NCI-H1048 (cell line): ENCODE results near the gene ACVR1.

Source experiments
- DNase-seq: peaks from one replicate; lab custom pipeline; 2025; lab: John Stamatoyannopoulos, UW

ACVR1 gene

DNA sequence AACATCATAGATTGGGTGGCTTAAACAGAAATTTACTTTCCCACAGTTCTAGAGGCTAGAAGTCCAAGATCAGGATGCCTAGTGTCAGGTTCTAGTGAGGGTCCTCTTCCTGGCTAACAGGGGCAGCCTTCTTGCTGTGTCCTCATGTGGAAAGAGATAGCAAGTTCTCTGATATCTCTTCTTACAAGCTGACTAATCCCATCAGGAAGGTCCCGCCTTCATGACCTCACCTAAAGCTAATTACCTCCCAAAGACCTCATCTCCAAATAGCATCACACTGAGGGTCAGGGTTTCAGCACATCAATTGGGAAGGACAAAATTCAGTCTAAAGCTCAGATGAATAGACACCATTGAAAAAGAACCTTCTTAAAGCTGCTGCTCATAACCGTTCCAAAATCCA, 22.9 kb downstream of the ACVR1 start:
- DNase-seq = no peak

DNA sequence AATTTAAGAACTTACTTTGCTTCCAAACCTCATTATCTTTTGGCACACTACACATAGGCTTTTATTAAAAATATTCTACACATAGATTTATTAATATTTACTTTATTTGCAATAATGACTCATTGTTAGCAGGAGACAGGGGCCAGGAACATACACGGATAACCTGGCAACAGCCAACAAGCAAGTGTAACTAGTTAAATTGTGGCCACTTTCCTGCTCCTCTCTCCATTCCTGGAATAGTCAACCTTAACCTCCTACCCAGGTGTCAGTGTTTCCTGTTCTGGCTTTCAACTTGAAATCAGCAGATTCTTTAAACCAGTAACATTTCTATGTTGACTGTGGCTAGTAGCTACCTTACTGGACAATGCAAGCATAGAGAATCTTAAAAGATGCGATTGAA, 26.5 kb downstream of the ACVR1 start:
- DNase-seq = no peak

DNA sequence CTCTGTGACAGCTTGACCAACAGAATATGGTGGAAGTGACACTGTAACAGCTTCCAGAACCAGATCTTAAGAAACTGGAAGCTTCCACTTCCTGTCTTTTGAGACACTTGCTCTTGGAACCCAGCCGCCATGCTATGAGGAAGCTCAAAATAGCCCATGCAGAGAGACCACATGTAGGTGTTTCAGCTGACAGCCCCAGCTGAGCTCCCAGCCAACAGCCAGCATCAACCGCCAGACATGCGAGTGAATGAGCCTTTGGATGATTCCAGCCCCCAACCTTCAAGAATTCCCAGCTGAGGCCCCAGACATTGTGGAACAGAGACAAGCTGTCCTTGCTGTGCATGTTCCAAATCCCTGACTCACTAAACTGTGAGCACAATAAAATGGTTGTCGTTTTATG, 27.9 kb downstream of the ACVR1 start:
- no peak for DNase-seq

DNA sequence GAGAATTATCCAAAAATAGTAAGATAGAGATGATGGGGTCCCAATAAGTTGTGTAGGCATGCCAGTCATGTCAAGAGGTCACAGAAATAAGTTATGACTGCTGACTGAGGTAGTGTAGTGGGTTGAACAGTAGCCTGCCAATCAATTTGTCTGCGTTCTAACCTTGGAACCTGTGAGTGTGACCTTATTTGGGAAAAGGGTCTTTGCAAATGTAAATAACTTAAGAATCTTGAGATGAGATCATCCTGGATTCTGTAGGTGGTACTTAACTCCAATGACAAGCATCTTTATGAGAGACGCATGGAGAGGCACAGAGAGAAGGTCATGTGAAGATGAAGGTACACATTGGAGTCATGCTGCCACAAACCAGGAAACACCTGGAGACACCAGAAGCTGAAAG, 31.0 kb downstream of the ACVR1 start:
- no peak for DNase-seq

DNA sequence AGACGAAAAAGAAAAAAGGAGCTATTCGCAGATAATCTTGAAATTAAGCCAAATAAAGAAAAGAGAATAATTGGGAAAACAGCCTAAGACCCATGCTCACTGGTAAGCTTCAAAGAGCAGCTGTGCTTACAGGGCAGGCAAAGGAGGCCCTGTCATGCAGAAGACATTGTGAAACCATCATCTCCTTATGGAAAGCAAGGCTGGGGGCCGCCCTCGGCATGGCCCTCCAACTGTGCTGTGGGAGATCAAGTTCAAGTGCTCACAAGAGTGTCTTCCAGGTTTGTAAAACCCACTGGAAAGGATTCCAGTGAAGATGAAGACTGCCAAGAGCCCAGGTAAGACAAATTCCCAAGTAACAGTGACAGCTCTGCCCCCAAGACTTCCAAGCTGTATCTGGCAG, 32.2 kb downstream of the ACVR1 start:
- no peak for DNase-seq

DNA sequence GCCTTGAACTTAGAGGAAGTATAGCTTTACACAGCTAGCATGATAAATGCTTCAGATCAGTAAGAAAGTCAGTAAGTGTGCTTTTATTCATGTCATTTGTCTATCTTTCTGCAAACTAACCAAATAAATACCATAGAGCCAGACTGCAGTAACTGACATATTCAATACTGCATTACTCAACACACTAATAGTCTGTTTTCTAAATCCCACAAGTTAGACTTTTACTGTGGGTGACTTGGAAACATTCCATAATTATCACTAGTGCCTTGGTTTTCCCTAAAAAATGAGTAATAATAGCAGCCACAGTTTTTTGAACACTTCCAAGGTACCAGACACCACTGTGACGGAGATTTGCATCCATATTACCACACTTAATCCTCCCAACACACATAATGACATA, 33.0 kb downstream of the ACVR1 start:
- DNase-seq = no peak

DNA sequence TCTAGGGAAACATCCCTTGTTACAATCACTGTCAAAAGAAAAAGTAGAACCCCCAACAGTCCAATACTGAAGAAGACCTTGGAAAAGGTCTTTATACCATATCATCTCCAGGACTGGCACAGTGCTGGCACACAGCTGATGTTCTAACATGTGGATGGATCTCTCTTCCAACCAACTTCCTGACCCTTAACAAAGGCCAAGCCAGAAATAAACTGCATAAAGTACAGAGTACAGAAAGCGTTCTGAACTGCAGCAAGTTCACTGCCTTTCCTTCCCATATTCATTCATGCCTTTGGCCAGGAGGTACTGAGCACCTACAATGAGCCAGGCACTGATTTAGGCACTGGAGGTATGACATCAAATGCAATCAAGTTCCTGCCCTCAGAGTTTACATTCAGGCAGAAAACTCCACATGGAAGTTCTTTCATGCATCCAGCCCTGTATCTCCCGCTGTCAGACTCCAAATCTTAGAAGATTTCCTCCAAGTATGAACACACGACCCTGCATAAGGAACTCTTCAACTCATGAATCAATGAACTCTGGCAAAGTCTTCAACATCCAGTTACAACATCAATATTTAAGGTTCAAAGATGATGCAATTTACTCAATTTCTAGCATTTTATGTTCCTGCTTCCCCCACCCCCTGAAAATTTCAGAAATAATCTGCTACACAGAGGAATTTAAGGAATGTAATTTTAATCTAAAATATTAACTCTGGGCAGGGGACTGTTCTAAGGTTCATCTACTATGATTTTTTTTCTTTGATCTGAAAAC, 33.8 kb downstream of the ACVR1 start:
- no peak for DNase-seq

DNA sequence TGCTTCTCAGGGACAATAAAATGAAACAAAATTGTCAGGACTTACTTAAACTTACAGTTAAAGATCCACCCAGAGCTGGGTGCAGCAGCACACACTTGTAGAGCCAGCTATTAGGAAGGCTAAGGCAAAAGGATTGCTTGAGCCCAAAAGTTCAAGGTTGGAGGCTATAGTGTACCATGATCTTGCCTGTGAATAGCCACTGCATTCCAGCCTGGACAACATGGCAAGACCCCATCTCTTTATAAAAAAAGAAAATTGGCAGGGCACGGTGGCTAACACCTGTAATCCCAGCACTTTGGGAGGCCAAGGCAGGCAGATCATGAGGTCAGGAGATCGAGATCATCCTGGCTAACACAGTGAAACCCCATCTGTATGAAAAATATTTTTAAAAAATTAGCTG, 34.6 kb downstream of the ACVR1 start:
- no peak for DNase-seq

DNA sequence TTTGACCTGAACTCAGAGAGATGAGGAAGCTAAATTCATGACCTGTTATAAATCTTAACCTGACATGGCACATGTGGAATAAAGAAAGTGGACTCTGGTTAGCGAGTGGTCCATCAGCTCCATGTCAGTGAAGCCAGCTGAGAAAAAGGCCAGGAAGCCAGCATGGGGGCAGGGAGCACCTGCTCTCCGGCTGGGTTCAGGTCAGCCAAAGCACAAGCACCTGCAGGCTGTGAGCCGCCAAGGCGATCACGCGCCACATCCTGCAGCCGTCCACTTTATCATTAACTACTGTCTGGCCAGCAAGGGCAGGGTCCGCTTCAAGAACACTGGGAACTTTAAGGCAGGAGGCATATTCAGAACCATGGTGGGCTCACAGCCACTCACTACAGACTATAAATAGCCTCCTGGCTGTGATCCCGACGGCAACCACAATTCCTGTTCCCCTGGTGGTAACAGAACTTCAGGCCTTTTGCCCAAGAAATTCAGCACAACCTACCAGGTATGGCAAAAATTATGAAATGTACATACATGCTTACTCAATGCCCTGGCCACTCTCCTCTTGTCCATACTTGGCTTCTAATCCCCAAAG, 35.5 kb downstream of the ACVR1 start:
- DNase-seq = no peak

DNA sequence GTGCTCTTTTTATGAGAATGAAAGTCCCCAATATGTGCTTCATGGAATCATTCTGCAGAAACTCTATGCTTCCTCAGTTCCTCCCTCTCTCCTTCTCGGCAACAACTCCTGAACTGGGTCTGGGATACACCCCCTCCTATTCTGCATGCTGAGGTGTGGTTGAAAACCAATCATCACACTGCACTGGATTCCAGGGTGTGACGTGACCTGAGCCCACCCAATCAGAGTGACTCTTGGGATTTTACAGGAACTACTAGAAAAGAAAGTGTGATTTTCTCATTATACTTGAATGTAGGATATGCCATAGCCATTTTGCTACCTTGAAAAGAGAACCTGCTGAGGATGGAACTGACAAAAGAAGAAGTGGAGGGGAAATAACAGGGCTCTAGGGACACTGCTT, 36.3 kb downstream of the ACVR1 start:
- DNase-seq = no peak

DNA sequence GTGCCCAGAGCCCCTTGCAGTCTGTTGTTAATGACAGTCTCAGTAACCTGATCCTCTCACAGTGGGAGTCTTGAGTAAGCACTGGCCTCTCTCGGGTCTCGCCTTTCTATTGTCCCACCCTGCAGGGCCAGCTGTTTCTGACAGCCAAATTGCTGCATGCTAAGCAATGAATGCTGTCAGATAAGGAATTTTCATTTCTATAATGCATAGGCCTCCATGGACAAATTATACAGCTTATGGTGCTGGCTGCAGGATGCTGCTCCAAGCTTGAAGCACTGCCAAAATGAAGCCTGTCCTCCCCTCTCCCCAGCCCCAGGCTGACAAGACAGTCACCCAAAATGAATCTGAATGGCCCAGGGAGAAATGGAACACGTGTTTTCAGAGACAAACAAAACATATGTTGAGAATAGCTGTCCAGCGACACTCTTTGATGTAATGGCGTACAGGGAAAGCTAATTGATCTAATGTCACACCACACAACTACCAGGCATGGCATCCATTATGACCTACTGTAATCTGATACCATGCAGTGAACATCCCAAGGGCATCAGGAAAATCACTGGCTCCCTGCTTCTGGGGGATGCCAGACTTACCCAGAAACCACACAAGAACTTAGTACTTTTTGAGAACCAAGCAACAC, 36.8 kb downstream of the ACVR1 start:
- DNase-seq = no peak

DNA sequence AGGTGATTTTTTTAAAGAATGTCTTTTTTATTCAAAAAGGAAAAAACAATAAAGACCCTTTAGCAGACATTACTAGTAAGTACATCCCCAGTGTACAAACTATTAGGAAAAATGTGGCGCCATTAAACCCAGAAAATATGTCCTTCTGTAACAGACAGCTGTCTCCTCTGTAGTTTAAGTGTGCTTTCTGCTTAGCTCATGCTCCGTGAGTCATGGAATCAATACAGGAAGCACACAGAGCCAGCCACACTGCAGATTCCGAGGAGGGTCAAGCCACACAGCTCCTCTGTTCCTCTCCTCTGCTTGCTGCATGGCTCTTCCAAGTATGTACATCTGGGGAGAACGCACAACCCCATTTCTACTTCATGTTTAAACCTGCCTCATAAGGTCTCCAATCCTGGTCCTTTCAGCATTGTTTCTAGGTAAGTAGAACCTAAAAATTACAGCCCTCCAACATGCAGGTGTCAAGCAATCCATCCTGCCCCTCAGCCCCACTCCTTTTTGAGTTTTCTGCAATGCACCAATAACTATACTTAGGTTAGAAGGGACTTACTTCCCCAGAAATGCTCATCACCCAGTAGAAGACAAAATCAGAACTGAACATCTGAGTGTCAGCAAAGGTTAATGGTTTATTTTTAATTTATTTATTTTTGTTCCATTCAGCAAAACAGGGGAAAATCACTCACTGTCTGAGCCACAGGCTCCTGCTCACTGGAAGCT, 37.5 kb downstream of the ACVR1 start:
- DNase-seq = no peak

DNA sequence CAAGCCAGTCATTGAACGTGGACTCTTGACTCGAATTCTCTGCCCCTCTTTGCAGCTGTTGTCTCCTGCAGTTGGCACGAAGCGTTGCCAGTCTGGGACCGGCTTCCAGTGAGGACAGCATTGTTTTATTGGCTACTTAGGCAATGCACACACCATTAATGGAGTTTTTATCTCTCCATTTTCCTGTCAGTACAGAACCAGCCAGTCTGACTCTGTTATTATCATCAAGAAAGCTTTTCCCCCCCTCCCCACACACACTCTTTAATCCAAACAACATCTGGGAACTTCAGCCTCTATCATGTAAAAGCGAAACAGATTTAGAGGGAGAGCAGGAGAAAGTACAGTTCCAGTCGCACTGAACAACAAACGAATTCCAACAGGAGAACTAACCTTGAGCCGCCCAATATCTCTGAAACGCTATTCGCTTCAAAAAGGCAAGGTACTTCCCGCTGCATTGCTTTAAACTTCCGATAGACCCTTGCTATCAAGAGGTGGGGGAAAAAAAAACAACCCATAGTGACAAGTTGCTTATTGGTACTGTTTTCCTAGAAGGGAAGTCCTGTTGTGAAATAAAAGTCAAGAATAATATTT, 38.2 kb downstream of the ACVR1 start:
- no peak for DNase-seq

DNA sequence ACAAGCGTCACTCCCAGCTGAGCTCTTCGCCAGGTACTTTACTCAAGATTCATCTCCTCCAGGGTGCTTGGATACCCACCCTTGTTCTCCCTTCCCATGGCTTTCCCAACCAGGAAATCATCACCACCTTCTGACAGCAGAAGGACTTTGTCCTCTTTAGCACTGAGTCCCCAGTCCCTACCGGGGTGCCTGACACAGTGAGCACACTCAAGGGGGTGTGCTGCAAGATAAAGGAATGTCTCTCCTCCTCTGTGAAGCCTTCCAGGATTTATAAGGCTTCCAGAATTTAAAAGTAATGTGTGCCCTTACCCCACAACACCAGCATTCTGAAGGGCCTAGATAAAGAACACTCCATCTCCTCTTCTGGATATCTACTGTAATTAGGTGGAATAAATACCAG, 39.6 kb downstream of the ACVR1 start:
- no peak for DNase-seq

DNA sequence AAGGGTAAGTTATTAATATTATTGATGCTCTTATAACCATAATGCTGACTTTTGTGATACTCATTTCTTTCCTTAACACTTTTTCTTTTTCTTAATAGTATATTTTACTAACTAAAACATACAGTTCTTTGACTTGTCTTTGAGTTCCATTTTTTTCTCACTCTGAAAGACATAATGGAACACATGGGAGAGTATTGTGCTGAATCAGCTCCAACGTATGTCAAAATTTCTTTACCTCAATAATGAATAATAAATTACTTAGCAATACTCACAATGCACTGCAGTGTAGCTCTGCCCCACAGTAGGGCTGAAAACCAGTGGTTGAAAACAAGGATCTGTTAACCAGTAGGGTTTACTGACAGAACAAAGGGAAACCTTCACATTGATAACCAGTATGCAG, 40.7 kb downstream of the ACVR1 start:
- no peak for DNase-seq

DNA sequence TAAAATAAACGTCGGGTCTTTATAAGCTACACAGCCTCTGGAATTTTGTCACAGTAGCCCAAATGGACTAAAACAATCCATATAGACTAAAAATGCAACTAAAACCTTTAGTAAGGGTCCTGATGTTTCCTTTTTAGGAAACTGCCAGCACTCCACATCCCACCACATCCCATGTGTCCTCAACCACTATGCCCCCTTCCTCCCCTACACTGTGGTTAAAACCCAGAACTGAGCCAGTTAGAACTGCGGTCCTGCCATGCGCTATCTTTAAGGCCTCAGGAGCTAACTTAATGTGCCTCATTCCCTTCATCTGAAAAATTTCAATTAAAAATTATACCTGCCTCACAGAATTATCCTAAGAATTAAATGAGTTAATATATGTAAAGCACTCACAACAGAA, 41.1 kb downstream of the ACVR1 start:
- no peak for DNase-seq

DNA sequence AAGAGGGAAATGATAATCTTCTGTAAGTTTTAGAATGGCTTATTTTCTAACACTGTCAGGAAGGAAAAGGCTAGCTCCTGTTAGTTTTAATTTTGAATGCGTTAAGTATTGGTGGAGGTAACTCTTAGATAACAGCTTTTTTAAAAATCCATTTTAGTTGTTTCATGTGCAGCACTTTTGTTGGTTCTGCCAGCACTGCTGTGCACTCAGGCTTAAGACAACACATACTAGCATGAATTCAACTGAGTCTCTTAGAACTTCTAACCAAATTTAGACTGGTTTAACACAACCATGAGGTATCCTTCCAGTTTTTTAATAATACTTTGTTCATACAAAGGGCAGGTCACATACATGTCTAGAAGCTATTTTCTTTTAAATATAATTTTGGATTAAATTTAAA, 42.4 kb downstream of the ACVR1 start:
- DNase-seq = no peak

DNA sequence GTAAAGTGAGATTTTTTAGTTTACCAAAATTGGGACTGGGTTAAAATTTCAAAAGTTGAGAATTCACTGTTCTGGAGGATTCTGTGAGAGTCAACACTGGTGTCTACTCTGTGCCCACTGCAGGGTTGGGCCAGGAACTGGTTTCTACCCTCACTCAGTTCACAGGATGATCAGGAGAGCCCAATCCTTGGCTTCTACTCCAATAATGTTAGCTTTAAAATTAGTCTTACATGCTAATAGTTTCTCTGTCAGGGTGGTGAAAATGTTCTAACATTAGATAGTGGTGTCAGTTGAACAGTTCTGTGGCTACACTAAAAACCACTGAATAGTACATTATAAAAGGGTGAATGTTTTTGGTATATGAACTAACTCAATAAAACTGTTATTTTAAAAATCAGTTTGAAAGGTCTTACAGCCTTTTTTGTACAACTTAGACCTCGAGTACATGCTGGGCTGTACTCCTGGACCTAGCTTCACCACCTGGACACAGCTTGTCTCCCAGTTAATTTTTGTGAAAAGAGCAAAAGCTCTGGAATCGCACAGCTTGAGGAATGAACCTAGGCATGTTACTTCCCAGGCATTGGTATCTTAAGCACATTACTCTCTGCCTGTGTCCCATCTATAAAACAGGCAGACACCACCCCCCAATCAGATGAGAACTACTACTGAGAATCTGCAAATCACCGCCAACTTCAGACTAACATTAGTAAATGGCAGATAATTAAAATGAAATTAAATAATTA, 44.4 kb downstream of the ACVR1 start:
- DNase-seq = no peak

DNA sequence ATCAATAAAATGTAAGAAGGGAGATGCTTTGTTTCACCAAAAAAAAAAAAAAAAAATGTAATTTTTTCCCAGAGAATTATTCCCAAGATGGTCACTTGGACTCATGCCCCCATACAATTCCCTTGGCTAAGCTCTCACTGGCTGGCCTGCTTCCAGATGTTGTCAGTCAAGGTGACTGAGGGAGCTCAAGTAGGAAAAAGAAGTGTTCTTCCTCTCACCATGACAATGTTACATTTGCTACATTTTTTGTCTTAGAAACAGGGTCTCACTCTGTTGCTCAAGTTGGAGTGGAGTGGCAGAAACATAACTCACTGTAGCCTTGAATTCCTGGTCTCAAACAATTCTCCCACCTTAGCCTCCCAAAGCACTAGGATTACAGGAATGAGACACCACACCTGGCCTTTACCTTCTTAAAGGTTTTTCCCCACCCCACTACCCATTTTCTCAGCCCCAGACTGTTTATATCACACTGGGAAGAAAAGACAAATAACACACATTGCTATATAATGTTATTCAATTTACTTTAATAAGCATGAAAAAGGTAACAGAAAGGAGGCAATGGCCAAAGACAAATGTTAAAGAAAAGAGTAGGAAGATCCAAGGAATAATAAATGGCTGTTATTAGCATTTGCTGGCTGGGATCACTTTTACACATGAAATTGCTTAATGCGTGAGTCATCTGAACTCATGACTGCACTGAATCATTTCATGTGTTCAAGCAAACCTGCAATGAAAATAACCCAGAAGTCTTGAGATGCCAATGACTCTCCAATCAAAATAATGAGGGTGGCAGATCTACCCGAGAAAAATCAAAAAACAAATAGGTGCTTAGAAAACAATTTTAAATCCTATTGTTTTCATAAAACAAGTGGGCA, 45.2 kb downstream of the ACVR1 start:
- DNase-seq = no peak

DNA sequence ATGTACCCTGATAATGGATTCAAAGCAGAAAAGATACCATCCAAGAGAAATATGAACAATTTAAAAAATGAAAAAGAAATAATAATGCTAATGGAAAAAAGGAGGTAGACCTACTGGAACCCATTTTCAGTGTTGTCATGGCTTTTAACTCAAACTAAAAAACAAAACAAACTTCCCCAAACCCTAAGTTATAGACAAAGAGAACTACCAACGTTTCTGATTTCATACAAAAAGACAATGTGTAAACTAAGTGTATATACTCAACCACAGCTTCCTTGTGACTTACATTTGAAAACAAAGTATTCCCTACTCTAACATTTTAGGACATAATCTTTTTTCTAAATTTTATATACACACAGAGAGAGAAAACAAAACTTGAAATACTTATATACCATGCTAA, 45.9 kb downstream of the ACVR1 start:
- no peak for DNase-seq

DNA sequence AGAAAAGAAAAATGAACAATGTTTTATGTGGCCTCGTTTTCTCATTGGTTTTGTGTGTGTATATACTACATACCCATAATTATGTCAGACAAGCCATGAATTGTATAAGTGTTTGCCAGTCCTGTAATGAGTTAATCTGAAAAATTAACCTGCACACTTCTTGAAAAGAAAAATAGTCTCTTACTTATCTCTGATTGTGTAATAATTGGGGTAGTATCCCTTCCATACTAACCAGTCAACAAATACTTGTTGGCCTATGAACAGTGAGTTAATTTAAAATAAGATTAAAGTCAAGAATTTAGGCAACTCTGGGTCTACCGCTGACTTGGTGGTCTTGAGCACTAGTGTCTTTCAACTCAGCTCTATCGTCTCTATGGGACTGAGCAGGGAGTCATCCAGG, 48.8 kb downstream of the ACVR1 start:
- DNase-seq = no peak
